RWPE2 (cell line): ENCODE results near the gene COL4A1.

ENCODE experiments used
- ATAC-seq: fragments of 200-7000 bp; cut with Tn5 transposase; 3 replicates; pipeline ENCODE4 v1.9.1; 2021; ENCODE audit warnings: low read depth
- DNase-seq: peaks from one replicate; pipeline ENCODE4 v3.0.0-alpha.2; 2020; ENCODE audit warnings: low spot score
- H3K27ac ChIP-seq: fragments of 450-650 bp; 2 replicates; pipeline ENCODE4 v1.5.1; 2017; ENCODE audit warnings: mild to moderate bottlenecking; ENCODE audit not compliant: poor library complexity, severe bottlenecking
- H3K27me3 ChIP-seq: fragments of 250-450 bp; sonication (Bioruptor Pico); 2 replicates; pipeline ENCODE4 v1.5.1; 2021; ENCODE audit warnings: mild to moderate bottlenecking, moderate library complexity; ENCODE audit not compliant: insufficient read depth, poor library complexity, severe bottlenecking
- H3K36me3 ChIP-seq: fragments of 250-450 bp; sonication (Bioruptor Pico); 2 replicates; pipeline ENCODE4 v1.5.1; 2020; ENCODE audit warnings: low read depth, mild to moderate bottlenecking, moderate library complexity
- H3K4me1 ChIP-seq: fragments of 250-450 bp; sonication (Bioruptor Pico); 2 replicates; pipeline ENCODE4 v1.5.1; 2021; ENCODE audit warnings: mild to moderate bottlenecking, moderate library complexity; ENCODE audit not compliant: insufficient read depth, poor library complexity, severe bottlenecking
- H3K4me3 ChIP-seq: fragments of 250-450 bp; sonication (Bioruptor Pico); 2 replicates; pipeline ENCODE4 v1.5.1; 2021; ENCODE audit warnings: mild to moderate bottlenecking, moderate library complexity; ENCODE audit not compliant: severe bottlenecking
- H3K9me3 ChIP-seq: fragments of 250-450 bp; sonication (Bioruptor Pico); 2 replicates; pipeline ENCODE4 v1.5.1; 2021; ENCODE audit warnings: mild to moderate bottlenecking, moderate library complexity; ENCODE audit not compliant: severe bottlenecking
- TF ChIP-seq, protein P1 (sequence below): fragments of 450-650 bp; IDR thresholded peaks from one replicate; pipeline ENCODE4 v1.5.1; 2017; ENCODE audit warnings: mild to moderate bottlenecking, moderate library complexity; ENCODE audit not compliant: poor library complexity, severe bottlenecking

Gene COL4A1

DNA sequence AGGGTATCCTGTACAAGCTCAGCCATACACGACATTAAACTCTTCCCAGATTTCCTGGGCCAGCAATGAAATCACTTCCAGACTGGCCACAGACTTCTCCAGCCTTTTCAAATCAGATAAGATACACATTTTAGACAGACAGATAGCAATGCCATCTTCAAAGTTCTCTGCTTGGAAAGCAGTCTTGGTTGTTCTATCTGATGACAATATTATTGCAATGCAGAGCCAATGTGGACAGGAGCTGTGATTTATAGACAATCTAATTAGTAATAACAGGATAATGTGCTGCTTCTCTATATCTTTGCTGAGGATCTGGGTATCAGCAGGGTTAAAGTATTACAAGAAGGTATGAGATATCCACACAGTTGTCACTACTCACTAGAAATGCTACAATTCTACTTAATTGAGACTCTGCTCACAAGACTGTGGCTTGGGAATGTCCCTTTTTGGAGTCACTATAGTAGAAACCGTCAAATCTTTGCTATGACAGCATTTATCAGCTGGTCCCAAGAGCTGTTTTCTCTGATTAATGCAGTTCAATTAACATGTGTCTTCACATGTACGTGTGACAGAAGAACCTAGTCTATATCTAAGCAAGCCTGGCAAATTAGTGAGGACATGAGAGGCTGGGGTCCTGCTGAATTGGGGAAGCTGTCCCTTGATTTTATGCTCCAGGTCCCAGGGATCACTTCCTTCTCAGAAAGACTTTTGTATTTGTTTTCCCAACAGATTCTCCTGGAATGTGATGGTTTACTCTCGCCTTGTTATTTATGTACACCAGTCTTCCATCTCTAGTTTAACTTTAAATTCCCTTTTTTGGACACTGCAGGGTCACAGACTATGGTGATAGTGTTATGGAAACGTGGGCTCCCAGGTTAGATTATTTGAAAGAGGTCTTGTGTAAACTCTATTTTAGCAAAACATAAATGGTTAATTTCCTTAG lies 68.8 kb downstream of the COL4A1 start:
- H3K4me3 ChIP-seq = no peak overlapping the region
- no peaks in the 10 kb centered on the region for H3K27me3 ChIP-seq
- TF ChIP-seq, protein P1, sequence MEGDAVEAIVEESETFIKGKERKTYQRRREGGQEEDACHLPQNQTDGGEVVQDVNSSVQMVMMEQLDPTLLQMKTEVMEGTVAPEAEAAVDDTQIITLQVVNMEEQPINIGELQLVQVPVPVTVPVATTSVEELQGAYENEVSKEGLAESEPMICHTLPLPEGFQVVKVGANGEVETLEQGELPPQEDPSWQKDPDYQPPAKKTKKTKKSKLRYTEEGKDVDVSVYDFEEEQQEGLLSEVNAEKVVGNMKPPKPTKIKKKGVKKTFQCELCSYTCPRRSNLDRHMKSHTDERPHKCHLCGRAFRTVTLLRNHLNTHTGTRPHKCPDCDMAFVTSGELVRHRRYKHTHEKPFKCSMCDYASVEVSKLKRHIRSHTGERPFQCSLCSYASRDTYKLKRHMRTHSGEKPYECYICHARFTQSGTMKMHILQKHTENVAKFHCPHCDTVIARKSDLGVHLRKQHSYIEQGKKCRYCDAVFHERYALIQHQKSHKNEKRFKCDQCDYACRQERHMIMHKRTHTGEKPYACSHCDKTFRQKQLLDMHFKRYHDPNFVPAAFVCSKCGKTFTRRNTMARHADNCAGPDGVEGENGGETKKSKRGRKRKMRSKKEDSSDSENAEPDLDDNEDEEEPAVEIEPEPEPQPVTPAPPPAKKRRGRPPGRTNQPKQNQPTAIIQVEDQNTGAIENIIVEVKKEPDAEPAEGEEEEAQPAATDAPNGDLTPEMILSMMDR = no peak
- H3K27ac ChIP-seq = no peak overlapping the region
- H3K9me3 ChIP-seq = no peaks in the 10 kb centered on the region
- no peaks in the 10 kb centered on the region for H3K4me1 ChIP-seq
- no peak for DNase-seq
- H3K36me3 ChIP-seq = peaks cover 44% of the 10 kb centered on the region
- no peak for ATAC-seq

DNA sequence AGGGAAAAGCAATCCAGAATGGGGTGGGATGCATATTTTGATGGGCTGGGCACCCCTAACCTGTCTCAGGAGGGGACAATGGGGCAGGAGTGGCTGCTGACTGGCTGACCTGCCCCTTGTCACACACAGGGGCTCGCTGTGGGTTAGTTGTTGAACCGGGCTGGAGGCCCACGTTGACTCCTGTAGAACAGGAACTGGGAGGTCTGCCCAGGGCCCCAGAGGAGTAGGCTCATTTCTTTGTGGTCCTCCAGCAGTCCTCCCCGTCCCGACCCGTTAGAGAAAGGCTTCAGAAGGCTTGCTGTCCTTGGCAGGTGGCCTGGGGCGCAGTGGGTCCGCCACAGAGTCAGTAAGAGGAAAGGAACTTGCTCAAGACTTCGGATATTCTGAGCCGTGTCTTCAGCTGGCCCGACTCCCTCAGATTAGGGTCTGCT lies 70.1 kb downstream of the COL4A1 start:
- no peaks in the 10 kb centered on the region for H3K9me3 ChIP-seq
- no peaks in the 10 kb centered on the region for H3K4me1 ChIP-seq
- TF ChIP-seq, protein P1 = no peak
- no peaks in the 10 kb centered on the region for H3K27me3 ChIP-seq
- ATAC-seq (no peak), DNase-seq (no peak)
- peaks cover 39% of the 10 kb centered on the region for H3K36me3 ChIP-seq
- H3K4me3 ChIP-seq = no peak overlapping the region
- H3K27ac ChIP-seq = no peak overlapping the region

DNA sequence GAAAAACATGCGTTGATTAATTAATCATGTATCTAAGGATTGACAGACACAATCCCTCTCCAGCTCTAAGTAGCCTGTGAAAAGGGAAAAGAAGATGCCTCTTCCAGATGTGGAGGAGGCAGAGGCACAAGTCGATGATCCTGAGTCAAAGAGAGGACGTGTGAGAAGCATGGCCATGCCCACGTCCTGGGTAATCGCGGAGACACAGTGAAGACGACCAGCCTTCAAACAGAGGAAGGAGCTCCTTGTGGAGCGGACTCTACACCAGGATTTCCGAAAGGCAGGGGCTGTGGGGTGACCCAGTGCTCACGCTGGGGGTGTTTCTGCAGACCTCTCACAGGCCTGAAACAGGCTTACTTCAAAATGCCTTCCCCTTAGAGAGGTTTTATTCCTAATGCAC lies 70.5 kb downstream of the COL4A1 start:
- TF ChIP-seq, protein P1 = no peak
- Histone ChIP-seq H3K36me3 (peaks cover 35% of the 10 kb centered on the region), H3K27me3 (no peaks in the 10 kb centered on the region), H3K4me1 (no peaks in the 10 kb centered on the region), H3K27ac (no peak overlapping the region), H3K9me3 (no peaks in the 10 kb centered on the region), H3K4me3 (no peak overlapping the region)
- ATAC-seq (no peak), DNase-seq (no peak)

DNA sequence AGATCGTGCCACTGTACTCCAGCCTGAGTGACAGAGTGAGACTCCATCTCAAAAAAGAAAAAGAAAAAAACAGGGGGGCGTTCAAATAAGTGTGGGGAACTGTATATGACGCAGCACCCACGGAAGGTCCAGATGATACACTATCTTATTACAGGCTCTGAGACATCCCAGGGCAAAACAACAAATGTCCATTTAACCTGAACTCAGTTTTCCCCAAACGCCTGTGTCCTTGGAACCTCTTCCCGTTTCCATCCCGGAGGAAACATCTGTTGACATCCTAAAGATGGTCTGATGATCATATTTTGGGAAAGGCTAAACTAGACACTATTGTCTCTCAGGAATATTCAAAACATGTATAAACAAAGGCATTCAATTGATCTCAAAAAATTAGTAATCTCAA lies 72.4 kb downstream of the COL4A1 start:
- no peaks in the 10 kb centered on the region for H3K4me1 ChIP-seq
- DNase-seq (no peak), ATAC-seq (no peak)
- H3K27me3 ChIP-seq = no peaks in the 10 kb centered on the region
- H3K9me3 ChIP-seq = no peaks in the 10 kb centered on the region
- no peak overlapping the region for H3K27ac ChIP-seq
- peaks cover 27% of the 10 kb centered on the region for H3K36me3 ChIP-seq
- TF ChIP-seq, protein P1 = no peak
- no peak overlapping the region for H3K4me3 ChIP-seq

DNA sequence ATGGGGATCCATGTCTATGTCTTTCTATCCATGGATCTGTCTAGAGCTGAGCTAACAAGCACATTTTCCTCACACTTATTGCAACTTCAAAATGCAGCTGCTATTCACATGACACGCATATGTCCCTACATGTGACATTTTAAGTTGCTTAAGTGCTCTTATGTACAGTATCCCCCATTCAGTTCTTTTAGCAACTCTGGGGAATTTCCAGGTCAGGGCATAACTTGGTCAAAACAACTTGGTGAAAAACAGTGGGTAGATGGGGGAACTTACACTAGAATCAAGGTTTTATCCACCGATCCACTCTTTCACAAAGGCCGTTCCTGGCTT lies 73.0 kb downstream of the COL4A1 start:
- DNase-seq = no peak
- no peak for ATAC-seq
- Histone ChIP-seq H3K36me3 (peaks cover 27% of the 10 kb centered on the region), H3K4me3 (no peak overlapping the region), H3K9me3 (no peaks in the 10 kb centered on the region), H3K27me3 (no peaks in the 10 kb centered on the region), H3K27ac (no peak overlapping the region), H3K4me1 (no peaks in the 10 kb centered on the region)
- TF ChIP-seq, protein P1 = no peak
